Inflammatory macrophage (primary cell): ENCODE results near the gene KCNIP3.
"Not testable (repeated sequence)": the region's sequence is repeated elsewhere in the genome, so short reads cannot be mapped to it uniquely, and the experiment has no call there.

ENCODE experiments used
- DNase-seq, 2 donors: peaks; one replicate each; pipeline ENCODE4 v3.0.0-alpha.2; 2020 to 2022

The KCNIP3 gene

GRCh38 chr2:95427196-95427867 is 130.2 kb downstream of the KCNIP3 start:
- not testable (repeated sequence) for DNase-seq

GRCh38 chr2:95429748-95430467 is 132.8 kb downstream of the KCNIP3 start:
- DNase-seq = not testable (repeated sequence)

DNA sequence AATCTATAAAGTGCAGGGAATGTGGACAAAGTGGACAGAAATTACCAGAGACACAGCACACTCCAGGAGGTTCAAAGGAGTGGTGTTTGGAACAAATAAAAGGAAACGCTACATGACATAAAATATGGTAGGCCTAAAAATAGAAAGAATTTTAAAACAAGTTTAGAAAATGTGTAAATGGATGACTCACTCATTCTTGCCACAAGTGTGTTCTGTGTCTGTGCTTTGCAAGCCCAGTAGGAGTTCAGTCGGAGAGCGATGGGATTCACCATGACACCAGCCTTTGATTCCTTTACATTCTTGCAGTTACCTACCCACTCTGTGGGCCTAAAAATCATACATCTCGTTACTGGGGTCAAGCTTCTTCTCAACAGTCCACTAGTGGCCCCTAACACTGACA is 136.2 kb downstream of the KCNIP3 start:
- DNase-seq = not testable (repeated sequence)

GRCh38 chr2:95433973-95434372 is 136.8 kb downstream of the KCNIP3 start:
- not testable (repeated sequence) for DNase-seq

- DNase-seq = not testable (repeated sequence)
Measured at GRCh38 chr2:95434507-95435076, 137.4 kb downstream of the KCNIP3 start.

DNA sequence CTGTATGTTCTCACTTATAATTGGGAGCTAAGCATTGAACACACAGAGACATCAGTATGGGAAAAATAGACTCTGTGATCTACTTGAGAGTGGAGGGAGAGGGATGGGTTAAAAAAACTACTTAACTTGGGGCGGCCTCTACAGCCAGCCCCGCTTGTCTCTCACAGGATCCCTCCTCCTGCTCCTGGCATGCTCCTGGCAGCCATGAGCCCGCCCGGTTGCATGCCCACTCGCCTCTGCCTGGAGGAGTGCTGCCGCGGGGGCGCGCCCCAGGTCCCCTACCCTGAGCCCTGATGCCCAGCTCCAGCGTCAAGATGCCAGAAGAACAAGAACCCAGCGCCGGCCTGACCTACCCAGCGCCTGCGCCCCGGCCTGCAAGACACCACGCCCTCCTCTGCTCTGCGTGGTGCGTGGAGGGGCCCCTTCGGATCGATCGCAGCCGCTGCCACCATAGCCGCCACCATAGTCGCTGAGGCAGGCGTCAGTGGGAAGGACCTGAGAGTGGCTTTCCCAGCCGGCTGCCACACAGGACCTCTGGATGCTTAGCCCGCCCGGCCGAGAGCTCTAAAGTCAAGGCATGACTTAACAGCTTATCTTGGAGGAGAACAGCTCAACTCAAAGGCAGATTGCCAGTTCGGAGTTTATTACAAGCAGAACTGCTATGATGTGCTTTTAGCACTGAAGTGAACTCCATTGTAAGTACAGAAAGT is 138.2 kb downstream of the KCNIP3 start:
- not testable (repeated sequence) for DNase-seq
